Endodermal cell (in vitro differentiated cells): Measurements from ENCODE around the gene RHBDL1. TPM values are rescaled to one million over a fixed set of nuclear protein-coding genes. Genes with fewer than 3 reads are reported as not detected.

Experiments used
- DNase-seq: peaks from one replicate; pipeline ENCODE4 v3.0.0-alpha.2; 2017
- H3K27ac ChIP-seq: 2 replicates; pipeline ENCODE4 v1.5.1; 2013; ENCODE audit warnings: mild to moderate bottlenecking, low read depth, low read length, moderate library complexity
- H3K27me3 ChIP-seq: 2 replicates; pipeline ENCODE4 v1.6.1; 2013; ENCODE audit warnings: mild to moderate bottlenecking, low read length, moderate library complexity; ENCODE audit not compliant: insufficient read depth, control insufficient read depth, poor library complexity, severe bottlenecking
- H3K36me3 ChIP-seq: 2 replicates; pipeline ENCODE4 v1.7.0; 2013; ENCODE audit warnings: mild to moderate bottlenecking, low read length, moderate library complexity; ENCODE audit not compliant: control insufficient read depth, insufficient read depth
- H3K4me1 ChIP-seq: one replicate; pipeline ENCODE4 v1.7.0; 2013; ENCODE audit warnings: low read length; ENCODE audit not compliant: control insufficient read depth, insufficient read depth
- H3K4me3 ChIP-seq: 2 replicates; pipeline ENCODE4 v1.5.1; 2013; ENCODE audit warnings: mild to moderate bottlenecking, low read length, moderate library complexity
- H3K9ac ChIP-seq: 2 replicates; pipeline ENCODE4 v1.6.1; 2013; ENCODE audit warnings: mild to moderate bottlenecking, low read length, moderate library complexity; ENCODE audit not compliant: poor library complexity, severe bottlenecking; ENCODE audit errors: extremely low read depth
- H3K9me3 ChIP-seq: 2 replicates; pipeline ENCODE4 v1.6.1; 2013; ENCODE audit warnings: mild to moderate bottlenecking, low read length, moderate library complexity; ENCODE audit not compliant: control insufficient read depth
- H3K27ac Mint-ChIP-seq: 2 replicates; pipeline ENCODE4 v1.8.0; 2020; ENCODE audit warnings: mixed read lengths
- H3K27me3 Mint-ChIP-seq: 2 replicates; pipeline ENCODE4 v1.8.0; 2021; ENCODE audit warnings: mild to moderate bottlenecking, mixed read lengths; ENCODE audit not compliant: insufficient read depth
- H3K36me3 Mint-ChIP-seq: 2 replicates; pipeline ENCODE4 v1.8.0; 2020; ENCODE audit warnings: low read depth, mixed read lengths
- H3K4me1 Mint-ChIP-seq: 2 replicates; pipeline ENCODE4 v1.8.0; 2020; ENCODE audit warnings: mixed read lengths
- H3K4me3 Mint-ChIP-seq: 2 replicates; pipeline ENCODE4 v1.8.0; 2020; ENCODE audit warnings: mild to moderate bottlenecking, moderate library complexity, mixed read lengths
- H3K9me3 Mint-ChIP-seq: 2 replicates; pipeline ENCODE4 v1.8.0; 2020; ENCODE audit warnings: mild to moderate bottlenecking, mixed read lengths
- WGBS, 2 experiments: methylation state at CpG; one replicate each; pipeline versions ENCODE4 v1.1.5 to v1.1.7; 2013; ENCODE audit warnings: missing lambda C conversion rate in 2 of 2, mixed read lengths in 1 of 2; ENCODE audit not compliant: insufficient coverage in 1 of 2, insufficient read length in 1 of 2; 5-methylcytosine and 5-hydroxymethylcytosine counted together
- total RNA-seq, 2 donors: library from RNA; stranded (reverse); fragmentation: NEBNext Ultra II Directional in 1 of 2; extraction: Animal tissue kit (Norgen Biotek cat#: 25700) in 1 of 2; gene quantifications; 2 replicates in 1 of 2; 3 replicates in 1 of 2; pipeline ENCODE4 v1.2.1, GENCODE V29; 2021
- TF ChIP-seq, protein P1 (sequence below): fragments of 200-600 bp; sonication (generic); conservative IDR thresholded peaks from 2 replicates; pipeline ENCODE4 v1.5.0; 2021; ENCODE audit warnings: antibody characterized with exemption, mild to moderate bottlenecking

RHBDL1 gene
- total RNA-seq, 2 donors from 2014 or later: 3.7 to 5.1 TPM

DNA sequence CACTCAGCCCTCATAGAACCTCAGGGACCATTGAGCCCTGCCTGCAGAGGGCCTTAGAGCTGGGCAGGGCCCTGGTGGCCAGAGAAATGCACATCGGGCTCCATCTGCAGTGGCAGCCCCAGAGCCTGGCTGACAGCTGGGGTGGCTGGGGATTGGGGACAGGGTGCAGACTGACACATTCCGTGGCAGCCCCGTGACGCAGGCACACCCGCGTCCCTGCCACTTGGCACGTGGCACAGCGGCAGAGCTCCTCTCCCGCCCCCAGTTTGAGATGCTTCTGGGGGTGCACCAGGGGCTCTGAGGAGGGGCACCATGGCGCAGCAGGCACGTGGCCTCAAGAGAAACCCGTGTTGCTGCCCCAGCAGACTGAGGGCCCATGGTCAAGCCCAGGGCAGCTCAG is 27.9 kb downstream of the RHBDL1 start:
- Mint-ChIP-seq H3K9me3 (no peaks in the 10 kb centered on the region), H3K4me3 (no peak overlapping the region), H3K27ac (no peak overlapping the region), H3K36me3 (no peaks in the 10 kb centered on the region), H3K27me3 (peaks cover 87% of the 10 kb centered on the region), H3K4me1 (no peaks in the 10 kb centered on the region)
- TF ChIP-seq, protein P1, sequence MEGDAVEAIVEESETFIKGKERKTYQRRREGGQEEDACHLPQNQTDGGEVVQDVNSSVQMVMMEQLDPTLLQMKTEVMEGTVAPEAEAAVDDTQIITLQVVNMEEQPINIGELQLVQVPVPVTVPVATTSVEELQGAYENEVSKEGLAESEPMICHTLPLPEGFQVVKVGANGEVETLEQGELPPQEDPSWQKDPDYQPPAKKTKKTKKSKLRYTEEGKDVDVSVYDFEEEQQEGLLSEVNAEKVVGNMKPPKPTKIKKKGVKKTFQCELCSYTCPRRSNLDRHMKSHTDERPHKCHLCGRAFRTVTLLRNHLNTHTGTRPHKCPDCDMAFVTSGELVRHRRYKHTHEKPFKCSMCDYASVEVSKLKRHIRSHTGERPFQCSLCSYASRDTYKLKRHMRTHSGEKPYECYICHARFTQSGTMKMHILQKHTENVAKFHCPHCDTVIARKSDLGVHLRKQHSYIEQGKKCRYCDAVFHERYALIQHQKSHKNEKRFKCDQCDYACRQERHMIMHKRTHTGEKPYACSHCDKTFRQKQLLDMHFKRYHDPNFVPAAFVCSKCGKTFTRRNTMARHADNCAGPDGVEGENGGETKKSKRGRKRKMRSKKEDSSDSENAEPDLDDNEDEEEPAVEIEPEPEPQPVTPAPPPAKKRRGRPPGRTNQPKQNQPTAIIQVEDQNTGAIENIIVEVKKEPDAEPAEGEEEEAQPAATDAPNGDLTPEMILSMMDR: peak; percentile 16
- H3K27ac ChIP-seq: no peak overlapping the region
- H3K27me3 ChIP-seq: peaks cover 92% of the 10 kb centered on the region
- no peaks in the 10 kb centered on the region for H3K36me3 ChIP-seq
- WGBS, 2 experiments: 89 to 100% methylated on average over 1 to 12 of the region's 12 CpGs
- no peak for DNase-seq
- no peaks in the 10 kb centered on the region for H3K4me1 ChIP-seq
- H3K9me3 ChIP-seq: no peaks in the 10 kb centered on the region
- H3K9ac ChIP-seq: no peak overlapping the region
- H3K4me3 ChIP-seq: no peak overlapping the region

DNA sequence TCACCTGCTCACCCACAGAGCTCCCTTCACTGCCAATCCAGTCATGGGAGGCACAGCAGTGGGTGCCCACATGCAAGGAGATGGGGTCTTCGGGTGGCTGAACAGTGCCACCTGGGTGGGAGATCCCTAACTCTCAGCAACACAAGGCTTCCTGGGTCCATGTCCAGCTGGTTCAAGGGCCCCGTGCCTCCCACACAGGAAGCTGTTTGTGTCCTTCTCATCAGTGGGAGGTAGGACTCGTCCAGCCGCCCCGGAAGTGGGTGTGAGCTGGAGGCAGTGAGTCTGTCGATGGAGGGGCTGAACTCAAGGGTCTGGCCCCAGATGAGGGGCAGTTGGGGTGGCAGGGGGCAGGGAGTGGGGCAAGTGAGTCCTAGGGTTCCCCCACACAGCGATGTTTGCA is 28.6 kb downstream of the RHBDL1 start:
- Histone ChIP-seq H3K4me3 (no peak overlapping the region), H3K27ac (no peak overlapping the region), H3K27me3 (peaks cover 92% of the 10 kb centered on the region), H3K4me1 (no peaks in the 10 kb centered on the region), H3K9ac (no peak overlapping the region), H3K36me3 (no peaks in the 10 kb centered on the region), H3K9me3 (no peaks in the 10 kb centered on the region)
- Mint-ChIP-seq H3K4me3 (no peak overlapping the region), H3K36me3 (no peaks in the 10 kb centered on the region), H3K9me3 (no peaks in the 10 kb centered on the region), H3K4me1 (no peaks in the 10 kb centered on the region), H3K27ac (no peak overlapping the region), H3K27me3 (peaks cover 87% of the 10 kb centered on the region)
- 81% methylated on average over 7 of the region's 7 CpGs; no CpG with 5 or more reads in 1 of the 2 experiments for WGBS, 2 experiments
- no peak for DNase-seq
- TF ChIP-seq, protein P1: no peak

DNA sequence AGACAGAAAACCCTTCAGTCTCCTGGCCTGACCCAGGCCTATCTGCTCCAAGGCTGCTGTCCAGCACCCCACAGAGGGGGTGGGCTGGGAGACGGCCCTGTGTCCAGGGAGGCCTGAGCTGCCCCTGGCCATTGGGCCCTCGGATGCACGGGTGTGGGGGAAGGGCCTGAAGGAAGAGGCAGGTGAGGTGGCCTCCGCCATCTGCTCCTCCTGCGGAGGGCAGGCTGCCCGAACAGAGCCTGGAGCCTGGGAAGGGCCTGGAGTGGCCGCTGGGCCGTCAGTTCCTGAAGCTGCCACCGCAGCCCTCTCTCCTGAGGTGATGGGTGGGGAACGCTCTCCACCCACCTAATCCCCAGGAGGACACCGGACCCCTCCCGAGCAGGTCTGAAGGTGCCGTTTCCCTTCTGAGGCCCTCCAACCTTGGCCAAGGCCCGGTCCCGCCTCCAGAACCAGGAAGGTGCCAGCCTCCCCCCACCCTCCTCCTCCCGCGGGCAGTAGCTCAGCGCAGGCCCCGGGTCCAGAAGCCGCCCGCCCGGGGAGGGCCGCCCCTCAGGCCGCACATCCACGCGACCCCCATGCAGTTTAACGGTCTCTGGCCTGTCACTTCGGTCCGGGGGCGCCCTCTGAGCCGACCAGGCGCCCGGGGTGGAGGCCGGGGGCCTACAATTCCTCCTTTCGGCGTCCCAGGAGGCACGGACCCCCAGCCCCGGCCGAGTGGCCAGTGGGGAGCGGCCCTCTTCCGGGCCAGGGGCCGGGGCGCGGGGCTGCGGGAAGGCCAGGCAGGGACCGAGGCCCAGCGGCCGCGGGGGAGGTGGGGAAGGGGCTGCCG is 29.3 kb downstream of the RHBDL1 start:
- TF ChIP-seq, protein P1: peak; percentile 28
- Histone ChIP-seq H3K4me3 (no peak overlapping the region), H3K9me3 (no peaks in the 10 kb centered on the region), H3K27ac (no peak overlapping the region), H3K36me3 (no peaks in the 10 kb centered on the region), H3K9ac (no peak overlapping the region), H3K27me3 (peaks cover 92% of the 10 kb centered on the region), H3K4me1 (no peaks in the 10 kb centered on the region)
- Mint-ChIP-seq H3K9me3 (no peaks in the 10 kb centered on the region), H3K27me3 (peaks cover 87% of the 10 kb centered on the region), H3K27ac (no peak overlapping the region), H3K36me3 (no peaks in the 10 kb centered on the region), H3K4me1 (no peaks in the 10 kb centered on the region), H3K4me3 (peak overlapping the region; percentile 26)
- 8 to 29% methylated on average over 14 to 45 of the region's 50 CpGs for WGBS, 2 experiments
- no peak for DNase-seq
